AG04449 (cell line): ENCODE measurements around the gene INKA2.

Source experiments
- CTCF ChIA-PET: fragments of 350-600 bp; formaldehyde crosslinking; extraction: SDS; loops from one replicate; lab custom pipeline; 2021; ENCODE audit warnings: antibody characterized with exemption; lab: Yijun Ruan, JAX
- POLR2A ChIA-PET: fragments of 400-600, 350-600 bp; formaldehyde crosslinking; extraction: SDS; loops from one replicate; lab custom pipeline; 2020; ENCODE audit warnings: antibody characterized with exemption, inconsistent platforms; lab: Yijun Ruan, JAX
- DNase-seq: peaks from one replicate; pipeline ENCODE4 v3.0.0-alpha.2; 2010; ENCODE audit warnings: low read depth, low spot score
- H3K4me3 ChIP-seq: 2 replicates; pipeline ENCODE4 v1.5.1; 2011; ENCODE audit warnings: low read depth, mild to moderate bottlenecking, control low read depth, low read length
- TF ChIP-seq, protein P1 (sequence below): IDR thresholded peaks from one replicate; pipeline ENCODE4 v1.5.1; 2011; ENCODE audit warnings: mild to moderate bottlenecking, moderate library complexity, low read length, control low read depth, inconsistent platforms; ENCODE audit not compliant: insufficient read depth; ENCODE audit errors: missing control alignments

INKA2 gene

DNA sequence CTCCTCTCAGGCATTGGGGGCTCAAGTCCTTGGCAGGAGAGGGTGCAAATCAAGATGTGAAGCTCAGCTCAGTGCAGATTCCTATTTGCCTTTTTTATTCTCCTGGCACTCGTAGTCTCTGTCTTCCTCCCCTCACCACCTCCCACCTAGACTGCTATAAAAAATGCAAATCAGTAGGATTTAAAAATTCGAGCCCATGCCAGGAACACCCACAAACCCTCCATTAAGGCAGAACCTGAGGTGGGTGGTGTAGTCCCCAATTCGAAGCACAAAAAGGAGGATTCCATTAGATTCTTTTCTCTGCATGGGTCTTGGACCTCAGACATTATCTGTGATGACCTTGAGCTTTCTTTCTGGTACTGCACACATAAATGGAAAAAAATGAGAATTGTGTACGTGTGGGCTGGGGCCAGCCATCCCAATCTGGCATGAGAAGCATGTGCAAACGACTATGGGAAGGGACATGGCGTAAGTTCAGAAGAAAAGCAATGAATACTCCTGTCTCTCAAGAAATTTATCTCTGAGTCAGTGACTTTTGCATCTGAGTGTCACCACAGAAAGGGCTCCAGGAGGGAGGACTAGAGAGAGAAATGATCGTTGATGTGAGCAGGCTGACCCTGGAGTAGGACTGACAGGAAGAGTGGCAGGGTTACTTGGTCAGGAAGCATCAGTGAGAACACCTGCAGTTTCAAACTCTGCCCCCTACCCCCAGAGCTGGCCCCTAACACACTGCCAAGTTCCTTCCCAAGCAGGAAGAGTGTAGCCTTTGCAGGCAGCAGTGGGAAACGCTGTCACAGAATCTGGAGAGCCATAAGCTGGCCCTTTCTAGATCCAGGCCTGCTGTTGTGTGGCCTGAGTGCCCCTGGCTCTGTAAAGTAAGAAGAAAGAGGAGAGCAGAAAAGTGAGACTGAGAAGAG is 1.7 kb downstream of the INKA2 start:
- no peak for DNase-seq
- peak overlapping the region; percentile 54 for H3K4me3 ChIP-seq
- ChIA-PET CTCF (interaction anchor here (0.6 to 10.1 kb wide), 9 partner anchors 9 to 259 kb away, joined by 3 to 130 read pairs (median 22); no protein-coding TSS in a partner anchor), POLR2A (interaction anchor here (0.6 kb wide), 1 partner anchor 258 kb away, joined by 3 read pairs; no protein-coding TSS in a partner anchor)
- TF ChIP-seq, protein P1, sequence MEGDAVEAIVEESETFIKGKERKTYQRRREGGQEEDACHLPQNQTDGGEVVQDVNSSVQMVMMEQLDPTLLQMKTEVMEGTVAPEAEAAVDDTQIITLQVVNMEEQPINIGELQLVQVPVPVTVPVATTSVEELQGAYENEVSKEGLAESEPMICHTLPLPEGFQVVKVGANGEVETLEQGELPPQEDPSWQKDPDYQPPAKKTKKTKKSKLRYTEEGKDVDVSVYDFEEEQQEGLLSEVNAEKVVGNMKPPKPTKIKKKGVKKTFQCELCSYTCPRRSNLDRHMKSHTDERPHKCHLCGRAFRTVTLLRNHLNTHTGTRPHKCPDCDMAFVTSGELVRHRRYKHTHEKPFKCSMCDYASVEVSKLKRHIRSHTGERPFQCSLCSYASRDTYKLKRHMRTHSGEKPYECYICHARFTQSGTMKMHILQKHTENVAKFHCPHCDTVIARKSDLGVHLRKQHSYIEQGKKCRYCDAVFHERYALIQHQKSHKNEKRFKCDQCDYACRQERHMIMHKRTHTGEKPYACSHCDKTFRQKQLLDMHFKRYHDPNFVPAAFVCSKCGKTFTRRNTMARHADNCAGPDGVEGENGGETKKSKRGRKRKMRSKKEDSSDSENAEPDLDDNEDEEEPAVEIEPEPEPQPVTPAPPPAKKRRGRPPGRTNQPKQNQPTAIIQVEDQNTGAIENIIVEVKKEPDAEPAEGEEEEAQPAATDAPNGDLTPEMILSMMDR = no peak

- ChIA-PET POLR2A (interaction anchor here (0.6 kb wide), 1 partner anchor 257 kb away, joined by 3 read pairs; no protein-coding TSS in a partner anchor), CTCF (interaction anchor here (0.6 to 10.1 kb wide), 8 partner anchors 9 to 258 kb away, joined by 3 to 130 read pairs (median 24); no protein-coding TSS in a partner anchor)
- TF ChIP-seq, protein P1 = no peak
Measured at GRCh38 chr1:111736548-111737215, 2.5 kb downstream of the INKA2 start.

GRCh38 chr1:111735858-111736544 is 3.2 kb downstream of the INKA2 start:
- CTCF ChIA-PET = interaction anchor here (2.9 to 10.1 kb wide), 6 partner anchors 8 to 228 kb away, joined by 12 to 130 read pairs (median 26); no protein-coding TSS in a partner anchor
- no peak overlapping the region for H3K4me3 ChIP-seq
- no peak for DNase-seq
- POLR2A ChIA-PET = no interaction called here
- TF ChIP-seq, protein P1 = no peak

More at GRCh38 chr1:111736548-111737215, 2.5 kb downstream of the INKA2 start:
- H3K4me3 ChIP-seq = peak overlapping the region; percentile 54; the same call in 1 of the 2 replicates
- no peak for DNase-seq

GRCh38 chr1:111735321-111735720 is 3.9 kb downstream of the INKA2 start:
- ChIA-PET CTCF (interaction anchor here (2.9 to 10.1 kb wide), 5 partner anchors 12 to 227 kb away, joined by 12 to 130 read pairs (median 26); no protein-coding TSS in a partner anchor), POLR2A (interaction anchor here (0.6 kb wide), 1 partner anchor 1187 kb away, joined by 3 read pairs; no protein-coding TSS in a partner anchor)
- no peak for DNase-seq
- TF ChIP-seq, protein P1 = no peak
- H3K4me3 ChIP-seq = no peak overlapping the region

GRCh38 chr1:111734856-111735255 is 4.3 kb downstream of the INKA2 start:
- CTCF ChIA-PET = interaction anchor here (2.9 to 10.1 kb wide), 4 partner anchors 13 to 34 kb away, joined by 12 to 130 read pairs (median 68); no protein-coding TSS in a partner anchor
- POLR2A ChIA-PET = interaction anchor here (0.6 kb wide), 1 partner anchor 1187 kb away, joined by 3 read pairs; no protein-coding TSS in a partner anchor
- no peak for DNase-seq
- no peak overlapping the region for H3K4me3 ChIP-seq
- TF ChIP-seq, protein P1 = no peak
